ENCODE data around the gene TPSAB1. TPM values are rescaled to one million over a fixed set of nuclear protein-coding genes. Genes with fewer than 3 reads are reported as not detected.

TPSAB1 gene
- total and polyA plus RNA-seq, 2 donors (not counting 3 experiments of a cell fraction or from before 2014, with no cell fraction given) = not detected

- no peak for DNase-seq (ENCODE audit: low read depth, low spot score)
- no peaks in the 10 kb centered on the region for H3K4me1 ChIP-seq (ENCODE audit: control insufficient read depth, extremely low read depth, insufficient read depth, low read length)
Measured at GRCh38 chr16:1287982-1288670, 47.6 kb downstream of the TPSAB1 start.

GRCh38 chr16:1288813-1289476, 48.4 kb downstream of the TPSAB1 start:
- Histone ChIP-seq H3K4me2 (ENCODE audit: insufficient read depth, low read length) (no peak overlapping the region), H3K9ac (replicated peaks; ENCODE audit: extremely low read depth, insufficient read depth, low read length) (no peak overlapping the region), H3K4me1 (ENCODE audit: control insufficient read depth, extremely low read depth, insufficient read depth, low read length) (no peaks in the 10 kb centered on the region), H3K79me2 (ENCODE audit: control insufficient read depth, insufficient read depth, low read length) (no peaks in the 10 kb centered on the region), H3K27ac (ENCODE audit: insufficient read depth, low read depth, low read length) (no peak overlapping the region), H3K27me3 (ENCODE audit: control insufficient read depth in 2 of 2, insufficient read depth in 2 of 2, low read length in 2 of 2) (peaks cover 17 to 18% of the 10 kb centered on the region in 2 experiments), H3K36me3 (ENCODE audit: control insufficient read depth in 2 of 2, extremely low read depth in 1 of 2, insufficient read depth in 2 of 2, low read length in 2 of 2) (no peaks in the 10 kb centered on the region), H3K9me3 (replicated peaks; ENCODE audit: control insufficient read depth, insufficient read depth, low read length) (no peaks in the 10 kb centered on the region), H2AFZ (ENCODE audit: low read depth, low read length) (no peak overlapping the region), H3K9me1 (replicated peaks; ENCODE audit: control insufficient read depth, extremely low read depth, insufficient read depth, low read length) (no peaks in the 10 kb centered on the region), H4K20me1 (replicated peaks; ENCODE audit: control insufficient read depth, extremely low read depth, insufficient read depth, low read length) (no peaks in the 10 kb centered on the region), H3K4me3 (replicated peaks in 1 of 3; ENCODE audit: insufficient read depth in 1 of 3, low read depth in 1 of 3, low read length in 3 of 3) (no peak overlapping the region)
- dilution Hi-C loops (cut with MboI; ENCODE audit: extremely low pct_ligation_motif_present, low sequenced_read_pairs) = no loop called here
- FAIRE-seq (no peak), DNase-seq (ENCODE audit: low read depth, low spot score) (no peak)
- ChIA-PET CTCF (interaction anchor here (0.6 to 0.8 kb wide), 2 partner anchors 12 to 16 kb away, joined by 3 read pairs; no protein-coding TSS in a partner anchor), POLR2A (no interaction called here)
- BruUV-seq (replicated peaks) = no TSS peak
- intact Hi-C loops (cut with micrococcal nuclease) = no loop called here
- no peak for TF ChIP-seq FOS (IDR thresholded peaks at IDR 0.05; ENCODE audit: borderline replicate concordance, insufficient read depth, low read length)
- TF ChIP-seq POLR2AphosphoS5 (IDR thresholded peaks at IDR 0.05; ENCODE audit: insufficient read depth, low read depth, low read length) = no peak
- TF ChIP-seq MAX (IDR thresholded peaks at IDR 0.05; ENCODE audit: insufficient read depth, insufficient read length) = no peak
- no peak for TF ChIP-seq MYC (IDR thresholded peaks at IDR 0.05; ENCODE audit: low read depth, low read length)
- TF ChIP-seq GATA2 (IDR thresholded peaks at IDR 0.05; ENCODE audit: insufficient read depth, insufficient read length, low read depth, low read length) = no peak
- no peak for TF ChIP-seq CTCF (IDR thresholded peaks at IDR 0.05; ENCODE audit: extremely low read depth in 1 of 2, insufficient read depth in 1 of 2, low read depth in 1 of 2, low read length in 2 of 2)
- no peak for TF ChIP-seq EZH2 (IDR thresholded peaks at IDR 0.05; ENCODE audit: borderline replicate concordance, low read depth, low read length, severe bottlenecking)
- no peak for TF ChIP-seq JUN (IDR thresholded peaks at IDR 0.05; ENCODE audit: borderline replicate concordance, insufficient read depth, insufficient read length, low read depth)
- no peak for TF ChIP-seq POLR2A (IDR thresholded peaks at IDR 0.05; ENCODE audit: low read depth, low read length)

More at GRCh38 chr16:1287982-1288670, 47.6 kb downstream of the TPSAB1 start:
- Histone ChIP-seq H3K27ac (ENCODE audit: insufficient read depth, low read depth, low read length) (no peak overlapping the region), H4K20me1 (replicated peaks; ENCODE audit: control insufficient read depth, extremely low read depth, insufficient read depth, low read length) (no peaks in the 10 kb centered on the region), H3K79me2 (ENCODE audit: control insufficient read depth, insufficient read depth, low read length) (no peaks in the 10 kb centered on the region), H3K27me3 (ENCODE audit: control insufficient read depth in 2 of 2, insufficient read depth in 2 of 2, low read length in 2 of 2) (peaks cover 17 to 18% of the 10 kb centered on the region in 2 experiments), H3K9me3 (replicated peaks; ENCODE audit: control insufficient read depth, insufficient read depth, low read length) (no peaks in the 10 kb centered on the region), H3K9ac (replicated peaks; ENCODE audit: extremely low read depth, insufficient read depth, low read length) (no peak overlapping the region), H3K36me3 (ENCODE audit: control insufficient read depth in 2 of 2, extremely low read depth in 1 of 2, insufficient read depth in 2 of 2, low read length in 2 of 2) (no peaks in the 10 kb centered on the region), H3K4me3 (replicated peaks in 1 of 3; ENCODE audit: insufficient read depth in 1 of 3, low read depth in 1 of 3, low read length in 3 of 3) (no peak overlapping the region), H2AFZ (ENCODE audit: low read depth, low read length) (no peak overlapping the region), H3K9me1 (replicated peaks; ENCODE audit: control insufficient read depth, extremely low read depth, insufficient read depth, low read length) (no peaks in the 10 kb centered on the region), H3K4me2 (ENCODE audit: insufficient read depth, low read length) (no peak overlapping the region)
- BruUV-seq (replicated peaks) = no TSS peak
- dilution Hi-C loops (cut with MboI; ENCODE audit: extremely low pct_ligation_motif_present, low sequenced_read_pairs) (no loop called here), intact Hi-C loops (cut with micrococcal nuclease) (no loop called here)
- CTCF ChIA-PET = no interaction called here
- FAIRE-seq = no peak
- POLR2A ChIA-PET = no interaction called here
- no peak for TF ChIP-seq GATA2 (IDR thresholded peaks at IDR 0.05; ENCODE audit: insufficient read depth, insufficient read length, low read depth, low read length)
- no peak for TF ChIP-seq FOS (IDR thresholded peaks at IDR 0.05; ENCODE audit: borderline replicate concordance, insufficient read depth, low read length)
- no peak for TF ChIP-seq POLR2AphosphoS5 (IDR thresholded peaks at IDR 0.05; ENCODE audit: insufficient read depth, low read depth, low read length)
- no peak for TF ChIP-seq POLR2A (IDR thresholded peaks at IDR 0.05; ENCODE audit: low read depth, low read length)
- TF ChIP-seq EZH2 (IDR thresholded peaks at IDR 0.05; ENCODE audit: borderline replicate concordance, low read depth, low read length, severe bottlenecking) = no peak
